GM18499 (cell line): ENCODE results near the gene SPAG5.

Experiments used
- ATAC-seq: cut with Tn5 transposase; IDR thresholded peaks from one replicate; pipeline ENCODE4 v1.9.1; 2021; ENCODE audit warnings: moderate number of reproducible peaks; ENCODE audit not compliant: insufficient read depth, unreplicated experiment

Gene SPAG5

DNA sequence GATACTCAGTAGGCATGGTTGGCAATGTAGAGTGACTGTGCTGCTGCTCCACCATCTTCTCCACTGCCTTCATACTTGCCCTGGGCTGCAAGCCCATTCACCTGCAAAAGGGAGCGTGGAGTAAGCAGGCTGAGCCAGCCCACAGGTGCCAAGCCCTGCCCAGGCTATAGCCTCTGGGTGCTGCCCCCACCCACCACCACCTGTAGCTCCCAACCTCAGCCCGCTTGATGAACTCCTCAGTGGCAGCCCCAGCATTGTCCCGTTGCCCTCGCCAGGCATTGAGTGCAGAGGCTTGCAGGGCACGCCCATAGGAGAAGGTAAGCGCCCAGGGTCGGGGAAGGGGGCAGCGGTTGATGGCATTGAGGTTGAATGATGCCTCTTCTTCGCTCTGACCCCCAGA, 25.3 kb downstream of the SPAG5 start:
- no peak for ATAC-seq

DNA sequence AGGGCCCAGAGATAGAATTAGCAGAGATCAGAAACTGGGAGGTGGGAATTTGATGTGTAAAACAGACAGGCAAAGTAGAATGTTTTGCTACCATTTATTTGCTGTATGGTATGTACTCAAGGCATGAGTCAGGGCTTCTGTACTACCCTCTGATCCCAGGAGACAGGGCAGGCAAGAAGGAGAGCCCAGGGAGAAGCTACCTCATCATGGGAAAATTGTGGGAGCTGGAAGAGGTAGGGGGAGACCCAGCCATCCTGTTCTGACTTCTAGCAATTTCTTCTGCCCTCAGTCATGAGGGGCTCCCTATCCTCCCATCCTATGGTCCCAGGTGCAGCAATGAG, 25.8 kb downstream of the SPAG5 start:
- no peak for ATAC-seq

DNA sequence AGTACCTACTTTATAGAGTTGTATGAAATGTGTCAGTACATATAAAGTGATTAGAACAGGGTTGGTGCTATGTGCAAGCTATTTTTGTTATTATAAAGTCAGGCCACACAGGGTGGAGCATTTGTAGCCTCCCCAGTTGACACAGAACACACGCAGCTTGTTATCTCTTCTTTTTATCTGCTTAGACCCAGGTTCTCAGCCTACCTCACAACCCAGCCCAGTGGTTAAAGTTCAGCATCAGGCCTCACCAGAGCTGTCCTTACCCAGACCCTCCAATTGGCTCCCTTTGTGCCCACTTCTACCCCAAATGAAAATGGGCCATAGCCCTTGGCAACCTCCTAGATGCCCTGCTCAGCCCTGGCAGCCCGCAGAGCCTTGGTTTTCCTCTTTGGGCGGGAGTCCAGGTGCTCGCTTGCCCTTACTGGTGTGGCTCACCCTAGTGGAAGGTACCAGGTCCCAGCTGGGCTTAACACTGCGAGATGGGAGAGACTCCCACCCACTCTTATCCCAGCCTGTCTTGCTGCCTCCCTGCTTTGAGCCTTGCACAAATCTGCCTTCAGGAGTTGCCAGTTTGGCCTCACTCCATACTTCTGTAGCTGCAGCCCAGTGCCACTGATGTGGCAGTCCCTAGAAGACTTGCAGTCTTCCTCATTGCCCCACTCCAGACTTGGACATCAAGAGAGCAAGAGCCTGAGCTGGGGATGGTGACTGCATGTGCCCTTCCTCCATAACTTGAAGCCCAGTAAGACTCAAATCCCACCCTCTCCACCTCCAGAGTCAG, 26.4 kb downstream of the SPAG5 start:
- no peak for ATAC-seq

DNA sequence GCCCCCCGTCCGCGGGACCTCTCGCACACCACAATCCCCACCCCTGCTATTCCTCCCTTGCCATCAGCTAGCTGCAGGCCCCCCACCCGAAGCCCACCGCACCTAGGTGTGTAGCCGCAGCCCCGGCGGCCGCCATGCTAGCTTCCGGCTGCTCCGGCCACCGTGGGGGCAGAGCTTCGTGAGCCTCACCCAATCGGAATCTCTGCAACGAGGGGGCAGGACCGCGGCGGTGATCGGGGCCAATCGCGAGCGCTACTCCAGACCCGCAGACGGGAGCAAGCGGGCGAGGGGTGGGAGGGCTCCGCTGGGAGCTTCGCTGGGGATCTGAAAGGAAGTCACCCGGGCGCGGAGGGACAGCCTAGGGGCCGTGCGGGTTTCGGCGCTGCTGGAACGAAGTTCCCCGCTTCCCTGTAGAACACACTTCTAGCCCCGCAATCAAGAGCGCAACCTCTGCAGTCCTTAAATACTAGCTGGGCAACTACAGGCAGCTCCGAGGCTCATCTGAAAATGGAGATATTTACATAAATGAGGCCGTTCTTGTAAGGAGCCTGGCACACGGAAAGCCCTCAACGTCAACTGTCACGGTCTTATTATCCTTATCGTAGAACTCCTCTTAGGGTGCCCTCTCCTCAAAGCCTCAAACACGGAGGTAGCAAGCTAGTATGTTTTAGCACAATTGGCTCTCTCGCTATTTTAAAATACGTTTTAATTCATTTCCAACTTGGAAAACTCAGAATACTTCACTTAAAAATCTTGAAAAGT, 27.3 kb downstream of the SPAG5 start, which contains the start of gene PIGS:
PIGS (minus strand) TSS at position 164 of the 762 bp plus-strand sequence; CDS start at position 136, 28 bp downstream.
- peak; percentile 52 for ATAC-seq

DNA sequence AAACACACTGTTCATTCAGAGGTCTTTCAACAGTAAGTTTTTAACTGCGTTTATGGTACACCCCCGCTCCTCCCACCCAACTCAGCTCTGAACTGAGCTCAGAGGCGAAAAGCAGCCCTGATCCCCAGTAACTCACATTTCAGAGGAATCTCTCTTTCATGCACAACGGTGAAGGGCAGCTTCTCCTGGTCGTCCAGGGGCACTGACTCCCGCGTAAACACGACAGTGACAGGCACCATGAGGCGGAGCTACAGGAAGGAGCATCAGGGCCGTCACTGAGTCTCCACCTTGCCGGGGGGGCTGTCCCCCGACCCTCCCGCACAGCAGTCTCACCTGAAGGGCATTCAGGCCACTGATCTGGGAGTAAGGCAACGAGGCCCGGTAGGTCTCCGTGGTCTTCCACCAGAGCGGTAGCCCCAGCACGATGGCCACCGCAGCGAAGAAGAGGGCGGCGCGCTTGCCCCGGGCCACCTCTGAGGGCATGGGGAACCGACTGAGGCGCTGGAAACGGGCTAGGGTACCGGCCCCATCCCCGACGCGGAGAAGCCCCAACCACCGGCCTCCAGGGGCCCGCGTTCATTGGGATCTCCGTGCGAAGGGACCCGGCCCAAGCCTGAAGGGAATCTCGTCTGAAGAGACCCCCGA, 28.0 kb downstream of the SPAG5 start:
- no peak for ATAC-seq

DNA sequence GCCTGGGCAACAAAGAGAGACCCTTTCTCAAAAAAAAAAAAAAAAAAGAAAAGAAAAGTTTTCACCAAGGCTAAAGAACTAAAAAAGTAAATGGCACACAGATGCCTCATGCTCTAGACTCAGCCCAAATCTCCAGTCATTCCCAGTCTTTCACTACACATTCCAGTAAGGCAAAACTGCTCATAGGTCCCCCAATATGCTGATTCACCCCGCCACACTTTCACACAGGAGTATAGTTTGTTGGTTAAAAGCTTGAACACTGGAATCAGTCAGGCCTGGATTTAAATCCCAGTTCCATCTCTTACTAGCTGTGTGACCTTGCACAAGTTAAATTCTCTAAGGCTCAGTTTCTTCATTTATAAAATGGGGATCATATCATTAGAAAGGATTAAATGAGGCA, 29.4 kb downstream of the SPAG5 start:
- ATAC-seq, result no peak

DNA sequence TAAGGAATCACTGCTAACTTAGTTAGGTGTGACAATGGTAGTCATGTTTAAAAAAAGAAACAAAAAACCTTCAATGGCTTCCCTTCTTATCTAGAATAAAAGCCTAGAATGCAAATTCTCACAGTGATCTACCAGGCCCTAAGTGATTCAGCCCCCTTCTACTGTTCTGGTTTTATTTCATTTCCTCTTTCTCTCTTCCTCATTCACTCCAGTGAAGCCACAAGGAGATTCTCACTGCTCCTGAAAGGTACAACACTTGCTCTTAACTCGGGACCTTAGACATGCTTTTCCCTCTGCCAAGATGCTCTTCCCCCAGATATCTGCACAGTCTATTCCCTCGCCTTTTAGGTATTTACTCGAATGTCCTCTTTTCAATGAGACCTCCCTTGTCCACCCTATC, 31.2 kb downstream of the SPAG5 start:
- peak; percentile 35 for ATAC-seq

DNA sequence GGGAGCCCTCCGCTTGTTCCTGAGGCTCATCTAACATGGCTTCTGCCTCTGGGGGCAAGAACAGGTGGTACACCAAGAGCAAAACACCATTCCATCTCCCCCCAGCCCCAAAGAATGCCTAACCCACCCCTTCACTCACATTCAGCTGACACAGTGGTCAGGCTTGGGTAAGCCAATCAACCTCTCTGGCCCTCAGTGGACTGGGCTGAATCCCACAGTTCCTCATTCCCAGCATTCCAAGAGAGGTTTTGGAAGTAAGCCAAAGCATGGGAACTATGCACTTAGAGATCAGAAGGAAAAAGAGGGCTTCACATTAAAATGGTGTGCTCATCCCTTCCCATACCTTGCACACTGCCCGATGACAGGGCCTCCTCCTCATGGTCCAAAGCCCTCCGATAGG, 35.4 kb downstream of the SPAG5 start:
- no peak for ATAC-seq

DNA sequence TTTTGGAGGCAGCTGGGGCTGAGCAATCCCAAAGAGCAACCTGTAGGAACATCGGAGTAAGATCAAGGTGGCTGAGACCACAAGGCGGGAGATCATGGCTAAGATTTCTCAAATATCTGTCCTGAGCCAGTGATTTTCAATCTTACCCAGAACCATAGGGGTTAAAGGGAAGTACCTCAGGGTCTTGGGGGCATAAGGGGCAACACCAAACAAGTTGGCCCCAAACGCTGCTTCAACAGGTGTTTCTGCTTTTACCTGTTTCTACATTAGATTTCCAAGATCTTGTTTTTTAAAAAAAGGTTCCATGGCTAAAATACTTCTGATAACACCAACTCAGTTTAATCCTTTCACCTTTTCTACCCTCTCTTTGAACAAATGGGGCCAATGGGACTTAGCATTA, 43.8 kb downstream of the SPAG5 start:
- ATAC-seq, result no peak

DNA sequence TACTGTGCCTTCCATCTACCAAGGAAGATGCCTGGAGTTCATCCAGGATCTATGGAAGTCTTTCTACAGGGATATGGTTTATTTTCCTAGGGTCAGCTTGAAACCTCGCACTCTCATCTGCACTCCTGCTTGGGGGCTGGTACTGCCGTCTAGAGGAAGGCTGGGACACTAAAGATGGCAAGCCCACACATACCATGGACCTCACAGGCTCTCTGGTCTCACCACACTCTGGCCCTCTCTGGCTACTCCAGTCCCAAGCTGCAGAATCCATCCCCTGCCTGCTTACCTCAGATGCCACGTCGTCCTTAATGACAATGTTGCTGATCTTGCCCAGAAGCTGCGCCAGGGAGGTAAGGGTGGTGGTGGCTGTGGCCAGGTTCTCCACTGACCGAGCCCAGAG, 44.3 kb downstream of the SPAG5 start:
- ATAC-seq, result no peak

DNA sequence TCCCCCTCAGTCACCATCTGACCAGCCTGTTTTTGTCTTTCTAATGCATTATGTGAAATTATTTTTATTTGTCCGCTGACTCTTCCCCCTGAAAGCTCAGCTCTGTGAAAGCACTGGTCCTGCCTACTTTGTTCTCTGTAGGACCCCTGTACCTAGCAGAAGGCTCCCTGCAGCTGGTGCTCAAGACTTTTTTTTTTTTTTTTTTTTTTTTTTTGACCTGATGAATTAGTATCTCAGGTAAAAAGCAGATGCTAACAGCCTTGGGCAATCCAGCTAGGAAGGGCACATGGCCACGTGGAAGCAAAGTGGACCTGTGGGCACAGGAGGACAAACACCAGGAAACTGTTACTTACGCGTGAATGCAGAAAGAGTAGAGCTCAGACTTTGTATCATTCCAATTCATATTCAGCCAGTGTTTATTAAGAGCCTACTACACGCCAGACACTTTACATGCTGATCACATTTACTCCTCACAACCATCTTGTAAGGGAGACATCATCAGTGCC, 45.8 kb downstream of the SPAG5 start:
- ATAC-seq, result no peak

DNA sequence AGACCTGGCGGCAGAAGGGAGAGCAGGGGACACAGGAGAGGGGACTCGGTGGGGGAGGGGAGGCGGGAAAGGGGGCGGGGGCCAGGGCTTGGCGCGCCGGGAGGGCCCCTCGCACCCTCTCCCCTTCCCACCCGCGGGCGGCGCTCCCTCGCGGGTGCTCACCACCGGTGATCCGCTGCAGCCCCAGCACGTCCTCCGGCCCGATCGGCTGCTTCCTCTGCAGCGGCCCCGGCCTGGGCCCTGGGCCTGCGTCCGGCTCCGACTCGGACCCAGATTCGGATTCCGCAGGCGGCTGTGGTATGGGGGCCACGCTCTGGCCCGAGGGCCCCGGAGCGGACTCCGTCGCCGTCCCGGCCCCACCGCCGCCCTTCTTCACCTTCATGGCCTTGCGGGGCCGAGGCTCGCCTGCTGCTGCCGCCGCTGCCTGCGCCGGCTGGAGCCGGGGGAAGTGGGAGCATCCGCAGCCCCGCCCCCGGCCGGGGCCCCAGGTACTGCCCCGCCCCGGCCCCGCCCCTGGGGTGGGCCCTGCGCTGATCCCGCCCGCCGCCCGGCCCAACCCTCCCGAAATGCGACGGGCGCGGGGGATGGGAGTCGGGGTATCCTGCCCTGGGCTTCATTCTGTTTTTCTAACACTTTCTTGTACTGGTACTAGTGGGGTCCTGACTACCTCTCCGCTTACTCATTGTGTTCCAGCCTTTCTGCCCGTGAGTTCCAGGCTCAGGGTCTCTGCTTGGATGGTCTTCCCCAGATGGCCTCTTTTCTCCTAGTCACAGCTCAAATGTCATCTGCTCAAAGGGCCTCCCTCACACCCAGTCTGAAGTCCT, 46.4 kb downstream of the SPAG5 start, which contains the start of gene UNC119:
UNC119 (minus strand) TSS at position 449 of the 824 bp plus-strand sequence; CDS start at position 382, 67 bp downstream.
- ATAC-seq, result no peak

DNA sequence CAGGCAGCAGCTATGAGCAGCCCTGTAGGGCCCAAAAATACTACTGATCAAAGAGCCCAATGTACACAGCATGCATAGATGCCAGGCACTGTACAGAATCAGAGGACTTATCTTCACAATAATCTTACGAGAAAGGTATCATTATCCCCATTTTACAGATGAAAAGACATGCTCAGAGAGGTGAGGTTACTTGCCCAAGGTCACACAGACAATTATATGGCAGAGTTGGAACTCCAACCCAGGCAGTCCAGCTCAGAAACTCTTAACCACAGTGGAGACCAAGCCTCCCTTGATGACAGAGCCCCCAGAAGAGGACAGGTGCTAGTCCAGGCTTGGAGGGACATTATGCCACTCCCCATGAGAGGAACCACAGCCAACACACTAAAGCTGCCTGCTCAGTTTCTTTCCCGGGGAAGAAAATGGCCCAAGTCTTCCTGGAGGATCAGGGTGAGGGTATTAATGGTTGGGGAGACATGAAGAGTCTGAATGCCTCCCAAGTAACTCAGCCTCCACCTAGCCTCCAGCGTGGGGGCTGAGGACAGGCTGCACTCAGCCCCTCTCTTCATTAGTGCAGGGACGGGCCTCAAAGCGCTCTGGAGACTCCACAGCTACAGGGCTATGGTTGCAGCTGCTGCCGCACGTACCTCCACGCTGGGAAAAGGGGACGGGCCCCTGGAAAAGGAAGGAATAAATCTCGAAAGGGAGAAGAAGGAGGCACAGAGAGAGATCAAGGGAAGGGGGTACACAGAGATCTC, 47.2 kb downstream of the SPAG5 start:
- ATAC-seq, result no peak

DNA sequence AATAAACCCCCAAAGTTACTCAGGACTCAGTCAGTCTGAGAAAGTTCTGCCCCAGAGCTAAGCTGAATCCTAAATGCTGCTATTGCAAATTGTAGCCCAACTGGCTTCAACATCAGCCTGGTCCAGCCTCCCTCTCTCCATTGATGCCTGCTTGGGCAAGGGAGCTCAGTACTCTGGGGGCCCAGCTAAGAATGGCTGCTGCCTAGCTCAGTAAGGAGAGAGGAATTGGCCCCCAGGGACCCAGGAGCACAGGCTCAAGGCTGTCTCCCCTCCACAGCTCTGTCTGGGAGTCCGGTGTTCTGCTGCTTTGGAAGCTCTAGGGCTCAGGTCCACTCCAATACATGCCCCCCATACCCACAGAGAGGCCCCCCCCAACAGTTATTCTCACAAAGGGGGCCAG, 48.0 kb downstream of the SPAG5 start:
- ATAC-seq, result no peak

DNA sequence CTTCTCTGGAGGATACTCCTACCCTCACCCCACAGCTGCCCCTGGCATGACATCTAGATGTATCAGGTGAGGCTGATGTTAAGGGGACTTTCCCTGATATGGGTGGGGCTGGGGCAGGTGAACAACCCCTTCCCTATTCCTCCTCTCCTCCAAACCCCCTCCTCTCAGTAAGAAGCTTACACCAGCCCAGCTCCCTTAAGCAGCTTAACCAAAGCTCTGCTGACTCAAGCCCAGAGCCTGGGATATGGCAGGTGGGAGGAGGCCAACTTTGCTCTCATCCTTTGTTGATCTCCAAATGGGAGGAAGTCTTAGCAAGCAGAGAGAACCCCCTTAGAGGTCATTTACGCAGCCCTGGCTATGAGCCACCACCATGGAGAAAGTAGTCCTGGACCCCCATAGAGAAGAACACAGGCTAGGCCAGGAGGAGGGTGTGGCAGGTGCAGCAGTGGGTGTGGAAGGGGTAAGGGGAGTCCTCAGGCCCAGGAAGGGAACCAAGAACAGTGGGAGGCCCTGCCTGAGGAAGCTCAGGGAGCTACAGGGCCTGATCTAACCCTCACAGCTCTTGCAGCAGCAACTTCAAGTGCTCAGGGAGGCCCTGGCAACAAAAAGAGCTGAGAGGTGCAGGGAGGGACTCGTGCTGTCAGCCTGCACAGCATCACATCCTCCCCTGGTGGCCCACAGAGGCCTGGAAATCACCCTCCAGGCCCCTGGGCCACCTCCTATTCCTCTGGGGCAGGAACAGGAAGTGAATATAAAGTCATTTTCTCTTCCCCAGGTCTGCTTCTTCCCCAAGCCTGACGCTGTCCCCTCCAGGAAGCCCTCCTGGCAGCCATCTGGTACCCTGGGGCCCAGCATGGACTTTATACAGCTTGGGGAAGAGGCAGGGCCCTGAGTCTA, 49.3 kb downstream of the SPAG5 start:
- ATAC-seq, result no peak

DNA sequence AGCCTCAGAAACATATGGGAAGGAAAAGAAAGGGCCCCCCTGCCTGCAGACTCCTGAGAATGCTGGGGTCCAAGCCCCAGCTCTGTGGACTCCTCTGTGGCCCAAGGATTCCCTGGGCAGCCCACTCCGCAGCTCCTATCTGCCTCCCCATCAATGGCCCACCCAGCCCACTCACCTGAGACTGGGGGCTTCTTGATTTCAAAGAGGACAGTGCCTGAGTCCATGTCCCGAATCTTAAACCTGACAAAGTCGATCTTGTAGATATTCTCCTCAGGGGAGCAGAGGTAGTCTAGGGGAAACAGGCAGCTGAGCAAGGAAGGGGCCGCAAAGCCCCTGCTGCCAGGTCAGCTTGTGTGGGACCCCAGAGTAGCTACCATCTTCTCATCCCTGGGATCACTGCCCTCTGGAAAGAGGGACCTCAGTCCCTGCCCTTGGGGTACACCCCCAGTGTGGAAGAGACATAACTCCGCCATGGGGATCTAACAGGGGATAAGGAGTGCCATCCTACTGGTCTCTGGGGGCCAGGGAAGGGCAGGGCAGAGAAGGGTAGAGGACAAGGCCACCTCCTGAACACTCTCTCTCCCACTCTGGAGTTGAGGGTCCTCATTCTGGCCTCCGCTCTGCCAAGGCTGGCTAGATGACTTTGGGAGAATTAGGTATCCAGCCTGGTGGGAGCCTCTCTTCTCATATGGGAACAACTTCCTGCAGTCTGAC, 50.3 kb downstream of the SPAG5 start:
- no peak for ATAC-seq

DNA sequence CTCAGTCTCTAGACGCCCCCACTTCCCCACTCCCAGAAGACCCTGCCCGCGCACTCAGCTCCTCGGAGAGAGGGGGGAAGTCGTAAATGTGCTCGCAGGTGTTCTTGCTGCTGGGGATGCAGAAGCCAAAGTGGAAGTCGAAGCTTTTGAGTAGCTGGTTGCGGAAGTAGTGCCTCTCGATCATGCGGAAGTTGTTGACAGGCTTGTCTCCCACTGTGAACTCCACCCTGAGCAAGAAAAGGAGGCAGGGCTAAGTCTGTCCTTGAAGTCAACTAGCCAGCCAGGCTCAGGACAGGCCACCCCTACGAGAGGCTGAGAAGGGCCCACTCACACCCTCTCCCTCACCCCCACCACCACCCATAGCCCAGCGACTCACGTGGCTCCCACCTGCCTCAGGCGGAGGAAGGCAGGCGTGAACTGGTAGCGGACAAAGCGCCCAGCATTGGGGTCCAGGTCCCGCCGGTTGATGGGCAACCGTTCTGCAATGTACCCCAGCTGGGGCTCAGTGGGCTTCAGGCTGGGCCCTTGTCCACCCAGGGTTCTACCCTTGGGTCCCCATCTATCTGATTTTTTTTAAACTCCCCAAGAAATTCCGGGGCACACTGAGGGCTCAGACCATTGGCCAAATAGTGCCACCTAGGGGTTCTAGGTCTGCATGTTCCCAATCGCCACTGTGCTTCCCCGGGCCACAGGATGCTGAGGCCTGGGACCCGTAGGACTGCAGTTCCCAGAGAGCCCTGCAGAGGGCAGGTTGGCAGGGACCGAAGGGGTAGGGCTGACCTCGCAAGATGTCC, 51.0 kb downstream of the SPAG5 start:
- ATAC-seq, result no peak
